ENCODE measurements around the gene SASH3.
"Not testable (repeated sequence)": the region's sequence is repeated elsewhere in the genome, so short reads cannot be mapped to it uniquely, and the experiment has no call there.

- TF ChIP-seq CTCF (IDR thresholded peaks at IDR 0.05; ENCODE audit: insufficient read depth, low read depth, low read length); EZH2 (IDR thresholded peaks at IDR 0.05; ENCODE audit: insufficient read depth, low read length): not testable (repeated sequence)
Measured at GRCh38 chrX:129742759-129743152, 37.0 kb upstream of the SASH3 start.
